Measurements from ENCODE around the gene LYL1. TPM values are rescaled to one million over a fixed set of nuclear protein-coding genes. Genes with fewer than 3 reads are reported as not detected.

The LYL1 gene
- total and polyA plus RNA-seq, 2 of the 13 experiments (the other 11 are each of a cell fraction or from before 2014, with no cell fraction given) = 0.75 to 0.92 TPM

GRCh38 chr19:13095393-13095784 is 7.3 kb downstream of the LYL1 start:
- no peaks in the 10 kb centered on the region for H3K79me2 ChIP-seq (ENCODE audit: insufficient read depth, low read length)
- in situ Hi-C loops (cut with HindIII; ENCODE audit: extremely low pct_ligation_motif_present, low pct_unique_long_range_greater_than_20kb) (no loop called here), intact Hi-C loops (cut with micrococcal nuclease; ENCODE audit: unreplicated experiment) (no loop called here)
- H3K27ac ChIP-seq (ENCODE audit: extremely low read length, insufficient read depth, low read length) = no peak overlapping the region
- no peak overlapping the region for H3K9ac ChIP-seq (ENCODE audit: insufficient read depth, low read depth, low read length)
- H3K36me3 ChIP-seq (replicated peaks in 1 of 2; ENCODE audit: control insufficient read depth in 1 of 2, insufficient read depth in 2 of 2, low read length in 2 of 2) = no peaks in the 10 kb centered on the region; a peak in 1 of 5 replicates
- BruUV-seq (replicated peaks) = no TSS peak
- no peaks in the 10 kb centered on the region for H3K9me3 ChIP-seq (ENCODE audit: low read length)
- no peaks in the 10 kb centered on the region; the same call in none of the 2 replicates for H4K20me1 ChIP-seq (ENCODE audit: insufficient read depth, low read length)
- WGBS (ENCODE audit: low lambda C conversion rate) = over 99% methylated on average over 15 of the region's 25 CpGs
- FAIRE-seq (no peak), ATAC-seq (no peak), DNase-seq (ENCODE audit: low spot score) (no peak)
- H3K4me1 ChIP-seq (ENCODE audit: insufficient read depth, low read length) = peaks cover 50% of the 10 kb centered on the region
- no peaks in the 10 kb centered on the region for H3K27me3 ChIP-seq (ENCODE audit: control insufficient read depth in 1 of 2, insufficient read depth in 2 of 2, low read length in 2 of 2)
- no peak for TF ChIP-seq ZSCAN21 (CRISPR knock-in tag; IDR thresholded peaks at IDR 0.05; ENCODE audit: borderline replicate concordance)
- TF ChIP-seq AGO2 (optimal IDR thresholded peaks at IDR 0.05; ENCODE audit: low read depth, low read length) = peak; percentile 33
- 0 out of 2 replicates have a peak, but pooled peaks have one; percentile 7 for TF ChIP-seq ZBTB7B (CRISPR knock-in tag; IDR thresholded peaks at IDR 0.05)
- no peak overlapping the region for H2AFZ ChIP-seq (ENCODE audit: low read length)
- H3K4me3 ChIP-seq (replicated peaks in 1 of 3; ENCODE audit: insufficient read depth in 1 of 3, low read depth in 2 of 3, low read length in 3 of 3) = no peak overlapping the region
- CTCF ChIA-PET (ENCODE audit: low intra/inter-chr PET ratio, low total read pairs) = interaction anchor here (1.3 to 1.8 kb wide), 2 partner anchors 117 to 130 kb away, joined by 5 to 7 read pairs; no protein-coding TSS in a partner anchor
- POLR2A ChIA-PET = interaction anchor here (0.9 to 1.7 kb wide), 4 partner anchors 34 to 130 kb away, joined by 3 to 12 read pairs (median 6); no protein-coding TSS in a partner anchor
- H3K4me2 ChIP-seq (ENCODE audit: low read depth, low read length) = no peak overlapping the region

- no peak overlapping the region for H3K4me2 ChIP-seq (ENCODE audit: low read depth, low read length)
- 98% methylated on average over 12 of the region's 16 CpGs for WGBS (ENCODE audit: low lambda C conversion rate)
- CTCF ChIA-PET (ENCODE audit: low intra/inter-chr PET ratio, low total read pairs) = interaction anchor here (1.7 to 2.6 kb wide), 4 partner anchors 111 to 130 kb away, joined by 5 to 44 read pairs (median 14); no protein-coding TSS in a partner anchor
- no peak overlapping the region for H3K9ac ChIP-seq (ENCODE audit: insufficient read depth, low read depth, low read length)
- BruUV-seq (replicated peaks) = no TSS peak
- H4K20me1 ChIP-seq (ENCODE audit: insufficient read depth, low read length) = no peaks in the 10 kb centered on the region; the same call in none of the 2 replicates
- FAIRE-seq (no peak), ATAC-seq (no peak), DNase-seq (ENCODE audit: low spot score) (no peak)
- no peak overlapping the region for H3K4me3 ChIP-seq (replicated peaks in 1 of 3; ENCODE audit: insufficient read depth in 1 of 3, low read depth in 2 of 3, low read length in 3 of 3)
- H3K79me2 ChIP-seq (ENCODE audit: insufficient read depth, low read length) = no peaks in the 10 kb centered on the region
- peaks cover 0 to 2% of the 10 kb centered on the region in 2 experiments; a peak in 2 of 5 replicates for H3K36me3 ChIP-seq (replicated peaks in 1 of 2; ENCODE audit: control insufficient read depth in 1 of 2, insufficient read depth in 2 of 2, low read length in 2 of 2)
- no peaks in the 10 kb centered on the region for H3K9me3 ChIP-seq (ENCODE audit: low read length)
- no peak overlapping the region for H2AFZ ChIP-seq (ENCODE audit: low read length)
- no peaks in the 10 kb centered on the region for H3K27me3 ChIP-seq (ENCODE audit: control insufficient read depth in 1 of 2, insufficient read depth in 2 of 2, low read length in 2 of 2)
- intact Hi-C loops (cut with micrococcal nuclease; ENCODE audit: unreplicated experiment) = no loop called here
- POLR2A ChIA-PET = interaction anchor here (1.7 to 1.8 kb wide), 3 partner anchors 34 to 117 kb away, joined by 4 to 7 read pairs (median 7); no protein-coding TSS in a partner anchor
- in situ Hi-C loops (cut with HindIII; ENCODE audit: extremely low pct_ligation_motif_present, low pct_unique_long_range_greater_than_20kb) = loop anchor here (5.0 kb wide), 2 partner anchors 63 to 118 kb away; no protein-coding TSS in a partner anchor
- H3K4me1 ChIP-seq (ENCODE audit: insufficient read depth, low read length) = peaks cover 50% of the 10 kb centered on the region
- no peak overlapping the region for H3K27ac ChIP-seq (ENCODE audit: extremely low read length, insufficient read depth, low read length)
- no peak for TF ChIP-seq NFE2L2 (IDR thresholded peaks at IDR 0.05; ENCODE audit: low read length)
- no peak for TF ChIP-seq MED8 (CRISPR knock-in tag; IDR thresholded peaks at IDR 0.05; ENCODE audit: insufficient replicate concordance)
- no peak for TF ChIP-seq CEBPB (IDR thresholded peaks at IDR 0.05; ENCODE audit: borderline replicate concordance, low read depth, low read length)
- no peak for TF ChIP-seq HIC2 (CRISPR knock-in tag; IDR thresholded peaks at IDR 0.05; ENCODE audit: low read depth)
- no peak for TF ChIP-seq ATF2 (CRISPR knock-in tag; IDR thresholded peaks at IDR 0.05)
- TF ChIP-seq ZNF326 (CRISPR knock-in tag; IDR thresholded peaks at IDR 0.05; ENCODE audit: borderline replicate concordance) = no peak
- TF ChIP-seq MED1 (CRISPR knock-in tag; IDR thresholded peaks at IDR 0.05) = no peak
- TF ChIP-seq HOXA5 (CRISPR knock-in tag; IDR thresholded peaks at IDR 0.05) = no peak
- no peak for TF ChIP-seq ZNF577 (CRISPR knock-in tag; IDR thresholded peaks at IDR 0.05; ENCODE audit: borderline replicate concordance, low read depth)
- TF ChIP-seq MIER2 (CRISPR knock-in tag; IDR thresholded peaks at IDR 0.05) = no peak
- TF ChIP-seq CREB1 (IDR thresholded peaks at IDR 0.05) = no peak
- no peak for TF ChIP-seq CREB1 (CRISPR knock-in tag; IDR thresholded peaks at IDR 0.05)
- TF ChIP-seq ZNF563 (CRISPR knock-in tag; IDR thresholded peaks at IDR 0.05) = no peak
Measured at GRCh38 chr19:13094771-13095392, 7.8 kb downstream of the LYL1 start.
